Kidney (tissue), 14 donors: ENCODE measurements around the gene ANGEL2. TPM values are rescaled to one million over a fixed set of nuclear protein-coding genes. Genes with fewer than 3 reads are reported as not detected.

ENCODE experiments used
- DNase-seq, 5 donors: peaks; one replicate each; pipeline ENCODE4 v3.0.0-alpha.2; 2013 to 2020
- FAIRE-seq: peaks from 2 replicates; lab custom pipeline; 2012; peaks lifted over from hg19 to GRCh38; lab: Jason Lieb, UNC
- H3K27ac ChIP-seq, 2 donors: one replicate each; pipeline ENCODE4 v1.7.0; 2013; ENCODE audit warnings: low read depth in 2 of 2, low read length in 2 of 2, inconsistent platforms in 1 of 2
- H3K27me3 ChIP-seq: one replicate; pipeline ENCODE4 v1.7.1; 2013; ENCODE audit warnings: low read length, inconsistent platforms; ENCODE audit not compliant: control insufficient read depth, insufficient read depth
- H3K36me3 ChIP-seq, 3 donors: one replicate each; pipeline versions ENCODE4 v1.7.0 to v1.7.1; 2013; ENCODE audit warnings: low read length in 3 of 3, control low read depth in 1 of 3, inconsistent platforms in 1 of 3; ENCODE audit not compliant: insufficient read depth in 3 of 3, control insufficient read depth in 2 of 3
- H3K4me1 ChIP-seq, 3 donors: one replicate each; pipeline versions ENCODE4 v1.7.0 to v1.7.1; 2013; ENCODE audit warnings: low read length in 3 of 3, inconsistent platforms in 1 of 3, low read depth in 1 of 3; ENCODE audit not compliant: control insufficient read depth in 2 of 3, insufficient read depth in 2 of 3
- H3K4me3 ChIP-seq, 3 donors: one replicate each; pipeline versions ENCODE4 v1.7.0 to v1.8.1; 2013; ENCODE audit warnings: low read length in 3 of 3, control low read depth in 1 of 3, inconsistent platforms in 1 of 3
- H3K9ac ChIP-seq, 3 donors: one replicate each; pipeline versions ENCODE4 v1.7.0 to v1.7.1; 2013; ENCODE audit warnings: low read length in 3 of 3, control low read depth in 1 of 3, inconsistent platforms in 1 of 3
- H3K9me3 ChIP-seq, 3 donors: one replicate each; pipeline versions ENCODE4 v1.7.0 to v1.7.1; 2013; ENCODE audit warnings: low read length in 3 of 3, control low read depth in 1 of 3, inconsistent platforms in 1 of 3; ENCODE audit not compliant: control insufficient read depth in 2 of 3, insufficient read depth in 1 of 3
- intact Hi-C: fragments of 100-400 bp; cut with DNase I; formaldehyde crosslinking; loops from one replicate; pipeline ENCODE4 v1.11.1; 2022
- polyA plus RNA-seq: library from polyadenylated mRNA; stranded (reverse); fragments of 350-450 nt; fragmentation: Illumina TruSeq; extraction: RNeasy Lipid Tissue Mini Kit (QIAGEN cat#74804); gene quantifications from one replicate; pipeline ENCODE4 v1.2.3, GENCODE V29; 2014; ENCODE audit warnings: low read depth, low replicate concordance; ENCODE audit not compliant: insufficient read depth
- total RNA-seq: library from RNA; stranded (reverse); fragmentation: NEBNext Ultra II Directional; extraction: Animal tissue kit (Norgen Biotek cat#: 25700); gene quantifications from one replicate; pipeline ENCODE4 v1.2.1, GENCODE V29; 2021
- TF ChIP-seq, protein P1 (sequence below): IDR thresholded peaks from 3 replicates; pipeline ENCODE4 v1.5.1; 2012; ENCODE audit warnings: mild to moderate bottlenecking, moderate library complexity, borderline replicate concordance; ENCODE audit not compliant: insufficient read depth; ENCODE audit errors: extremely low read depth
- donor health status: control.
- donor health status: control.
- donor health status: control.
- donor health status: control.
- donor health status: control.
- donor health status: DM: yes; HTN: yes; CAD: no.
- donor health status: Normal renal cell carcinoma (clear cell type).

The ANGEL2 gene
- total and polyA plus RNA-seq, 2 donors from 2014 or later = 11.0 to 38.6 TPM

- Histone ChIP-seq H3K9me3 (no peaks in the 10 kb centered on the region), H3K27me3 (no peaks in the 10 kb centered on the region), H3K4me1 (no peaks in the 10 kb centered on the region), H3K27ac (no peak overlapping the region), H3K36me3 (no peaks in the 10 kb centered on the region), H3K9ac (no peak overlapping the region), H3K4me3 (no peak overlapping the region)
- DNase-seq = no peak
- TF ChIP-seq, protein P1, sequence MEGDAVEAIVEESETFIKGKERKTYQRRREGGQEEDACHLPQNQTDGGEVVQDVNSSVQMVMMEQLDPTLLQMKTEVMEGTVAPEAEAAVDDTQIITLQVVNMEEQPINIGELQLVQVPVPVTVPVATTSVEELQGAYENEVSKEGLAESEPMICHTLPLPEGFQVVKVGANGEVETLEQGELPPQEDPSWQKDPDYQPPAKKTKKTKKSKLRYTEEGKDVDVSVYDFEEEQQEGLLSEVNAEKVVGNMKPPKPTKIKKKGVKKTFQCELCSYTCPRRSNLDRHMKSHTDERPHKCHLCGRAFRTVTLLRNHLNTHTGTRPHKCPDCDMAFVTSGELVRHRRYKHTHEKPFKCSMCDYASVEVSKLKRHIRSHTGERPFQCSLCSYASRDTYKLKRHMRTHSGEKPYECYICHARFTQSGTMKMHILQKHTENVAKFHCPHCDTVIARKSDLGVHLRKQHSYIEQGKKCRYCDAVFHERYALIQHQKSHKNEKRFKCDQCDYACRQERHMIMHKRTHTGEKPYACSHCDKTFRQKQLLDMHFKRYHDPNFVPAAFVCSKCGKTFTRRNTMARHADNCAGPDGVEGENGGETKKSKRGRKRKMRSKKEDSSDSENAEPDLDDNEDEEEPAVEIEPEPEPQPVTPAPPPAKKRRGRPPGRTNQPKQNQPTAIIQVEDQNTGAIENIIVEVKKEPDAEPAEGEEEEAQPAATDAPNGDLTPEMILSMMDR = no peak
- no peak for FAIRE-seq
- intact Hi-C loops = no loop called here
Measured at GRCh38 chr1:213060836-213061235, 45.2 kb upstream of the ANGEL2 start.

GRCh38 chr1:213057264-213058059 lies 41.8 kb upstream of the ANGEL2 start:
- TF ChIP-seq, protein P1 = no peak
- H3K9me3 ChIP-seq = no peaks in the 10 kb centered on the region
- H3K4me1 ChIP-seq = no peaks in the 10 kb centered on the region
- no peak overlapping the region for H3K9ac ChIP-seq
- FAIRE-seq (no peak), DNase-seq (no peak)
- intact Hi-C loops = no loop called here
- no peaks in the 10 kb centered on the region for H3K27me3 ChIP-seq
- no peak overlapping the region for H3K4me3 ChIP-seq
- H3K27ac ChIP-seq = no peak overlapping the region
- no peaks in the 10 kb centered on the region for H3K36me3 ChIP-seq

DNA sequence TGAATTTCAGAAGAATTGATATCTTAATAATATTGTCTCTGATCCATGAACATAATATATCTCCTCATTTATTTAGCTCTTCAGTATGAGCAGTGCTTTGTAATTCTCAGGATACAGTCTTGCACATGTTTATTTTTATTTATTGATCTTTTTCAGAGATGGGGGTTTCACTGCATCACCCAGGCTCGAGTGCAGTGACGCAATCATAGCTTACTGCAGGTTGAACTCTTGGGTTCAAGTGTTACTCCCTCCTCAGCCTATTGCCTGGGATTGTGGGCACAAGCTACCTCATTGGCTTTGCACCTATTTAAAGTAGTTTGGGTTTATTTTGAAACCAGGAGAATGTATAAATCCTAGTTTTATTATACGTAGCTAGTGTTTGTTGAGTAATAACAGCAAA lies 40.1 kb upstream of the ANGEL2 start:
- Histone ChIP-seq H3K9me3 (no peaks in the 10 kb centered on the region), H3K9ac (no peak overlapping the region), H3K4me3 (no peak overlapping the region), H3K27ac (no peak overlapping the region), H3K27me3 (no peaks in the 10 kb centered on the region), H3K36me3 (no peaks in the 10 kb centered on the region), H3K4me1 (peaks cover 0 to 4% (median 0%) of the 10 kb centered on the region in 3 donors)
- intact Hi-C loops = no loop called here
- FAIRE-seq = no peak
- TF ChIP-seq, protein P1 = no peak
- no peak for DNase-seq
